Loucy (cell line): ENCODE data around the gene KLHL2.
"Not testable (repeated sequence)": the region's sequence is repeated elsewhere in the genome, so short reads cannot be mapped to it uniquely, and the experiment has no call there.

Experiments used
- EZH2phosphoT487 ChIP-seq: fragments of 200-600 bp; IDR thresholded peaks from 2 replicates; pipeline ENCODE4 v1.6.1; 2018; ENCODE audit warnings: antibody characterized with exemption, mild to moderate bottlenecking, moderate library complexity, borderline replicate concordance
- TF ChIP-seq, protein P1 (sequence below): fragments of 200-600 bp; sonication (generic); conservative IDR thresholded peaks from 2 replicates; pipeline ENCODE4 v1.5.1; 2014; ENCODE audit warnings: mild to moderate bottlenecking, antibody characterized with exemption, low read length

DNA sequence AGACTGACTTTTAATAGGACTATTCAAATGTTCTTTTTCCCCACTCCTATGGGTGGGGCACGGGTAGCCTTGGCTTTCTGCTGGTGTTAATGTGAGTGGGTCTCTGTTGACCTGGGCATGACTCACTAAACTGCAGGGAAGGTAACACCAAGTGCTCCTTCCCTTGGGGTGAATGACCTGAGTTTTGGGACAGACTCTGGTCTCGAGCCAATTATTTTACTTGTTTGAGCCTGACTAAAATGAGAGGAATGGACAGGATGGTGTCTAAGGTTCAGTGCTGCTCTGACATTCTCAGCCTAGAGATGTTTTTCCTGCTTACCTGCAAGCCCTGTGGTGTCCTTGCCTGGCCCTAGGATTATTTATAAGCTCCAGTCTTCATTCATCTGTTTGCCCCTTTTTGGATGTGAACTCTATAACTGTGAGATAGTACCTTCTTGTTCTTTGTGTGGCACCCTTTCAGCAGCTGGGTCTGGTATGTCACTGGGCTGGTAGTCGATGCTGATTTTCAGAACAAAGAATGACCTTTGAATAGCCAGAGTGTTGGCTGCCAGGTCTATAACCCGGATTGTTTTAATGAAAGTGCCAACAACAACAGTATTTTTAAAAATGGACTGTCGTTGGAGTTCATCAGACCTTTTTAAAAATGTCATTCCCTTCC lies 14.8 kb downstream of the KLHL2 start:
- TF ChIP-seq, protein P1, sequence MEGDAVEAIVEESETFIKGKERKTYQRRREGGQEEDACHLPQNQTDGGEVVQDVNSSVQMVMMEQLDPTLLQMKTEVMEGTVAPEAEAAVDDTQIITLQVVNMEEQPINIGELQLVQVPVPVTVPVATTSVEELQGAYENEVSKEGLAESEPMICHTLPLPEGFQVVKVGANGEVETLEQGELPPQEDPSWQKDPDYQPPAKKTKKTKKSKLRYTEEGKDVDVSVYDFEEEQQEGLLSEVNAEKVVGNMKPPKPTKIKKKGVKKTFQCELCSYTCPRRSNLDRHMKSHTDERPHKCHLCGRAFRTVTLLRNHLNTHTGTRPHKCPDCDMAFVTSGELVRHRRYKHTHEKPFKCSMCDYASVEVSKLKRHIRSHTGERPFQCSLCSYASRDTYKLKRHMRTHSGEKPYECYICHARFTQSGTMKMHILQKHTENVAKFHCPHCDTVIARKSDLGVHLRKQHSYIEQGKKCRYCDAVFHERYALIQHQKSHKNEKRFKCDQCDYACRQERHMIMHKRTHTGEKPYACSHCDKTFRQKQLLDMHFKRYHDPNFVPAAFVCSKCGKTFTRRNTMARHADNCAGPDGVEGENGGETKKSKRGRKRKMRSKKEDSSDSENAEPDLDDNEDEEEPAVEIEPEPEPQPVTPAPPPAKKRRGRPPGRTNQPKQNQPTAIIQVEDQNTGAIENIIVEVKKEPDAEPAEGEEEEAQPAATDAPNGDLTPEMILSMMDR: not testable (repeated sequence)
- TF ChIP-seq EZH2phosphoT487: not testable (repeated sequence)
